HCT116 (cell line): ENCODE results near the gene FBXO48. TPM values are rescaled to one million over a fixed set of nuclear protein-coding genes. Genes with fewer than 3 reads are reported as not detected.

Experiments
- ATAC-seq: fragments of 200-7000 bp; cut with Tn5 transposase; 2 replicates; pipeline ENCODE4 v1.9.1; 2020; ENCODE audit warnings: mild to moderate bottlenecking, moderate library complexity
- BruUV-seq: library from RNA; stranded (reverse); fragments of 400-500 nt; replicated peaks from 2 replicates; lab custom pipeline; 2021; lab: Mats Ljungman, UMichigan
- CTCF ChIA-PET: fragments of 300-600 bp; sonication (Branson Sonifier 250); formaldehyde crosslinking; loops from one replicate; lab custom pipeline; 2021; ENCODE audit warnings: antibody characterized with exemption; lab: Charles Lee
- POLR2A ChIA-PET: fragments of 300-600, 350-600 bp; sonication (Branson Sonifier 250); formaldehyde crosslinking; loops from one replicate; lab custom pipeline; 2021; ENCODE audit warnings: antibody characterized with exemption; lab: Charles Lee
- RAD21 ChIA-PET, 2 experiments: fragments of 300-600 bp; sonication (Branson Sonifier 250); formaldehyde crosslinking; loops; one replicate each; lab custom pipeline; 2023; ENCODE audit warnings: low total read pairs in 2 of 2; ENCODE audit not compliant: uncharacterized antibody in 2 of 2, unreplicated experiment in 2 of 2, low non-redundant PET in 1 of 2; lab: Charles Lee
- DNase-seq: peaks from one replicate; pipeline ENCODE4 v3.0.0-alpha.2; 2010; ENCODE audit warnings: low read depth, low spot score
- H2AFZ ChIP-seq: fragments of 200-600 bp; shearing (Covaris generic), sonication (generic); 2 replicates; pipeline ENCODE4 v1.6.1; 2017; ENCODE audit warnings: low read depth, mixed run types, mixed read lengths, antibody characterized with exemption, low read length; ENCODE audit not compliant: poor library complexity, severe bottlenecking
- H3K27ac ChIP-seq: 2 replicates; pipeline ENCODE4 v1.5.1; 2012; ENCODE audit warnings: low read depth, low read length
- H3K27me3 ChIP-seq: fragments of 200-600 bp; sonication (generic); 2 replicates; pipeline ENCODE4 v1.6.1; 2016; ENCODE audit warnings: mixed run types, low read length, mixed read lengths; ENCODE audit not compliant: insufficient read depth
- H3K36me3 ChIP-seq, 2 experiments: fragments of 200-500 bp in 1 of 2; fragments of 200-600 bp in 1 of 2; sonication (Bioruptor generic) in 1 of 2; sonication (generic) in 1 of 2; 2 replicates each; pipeline versions ENCODE4 v1.5.1 to v1.6.1; 2014 to 2016; ENCODE audit warnings: low read length in 2 of 2, inconsistent platforms in 1 of 2, mixed read lengths in 1 of 2, mixed run types in 1 of 2; ENCODE audit not compliant: insufficient read depth in 2 of 2, control insufficient read depth in 1 of 2
- H3K4me1 ChIP-seq, 2 experiments: fragments of 200-600 bp in 1 of 2; sonication (generic) in 1 of 2; 2 replicates each; pipeline versions ENCODE4 v1.5.1 to v1.6.1; 2012 to 2017; ENCODE audit warnings: low read length in 2 of 2, inconsistent platforms in 1 of 2, mild to moderate bottlenecking in 1 of 2, mixed read lengths in 1 of 2, mixed run types in 1 of 2, moderate library complexity in 1 of 2; ENCODE audit not compliant: insufficient read depth in 2 of 2, control insufficient read depth in 1 of 2
- H3K4me2 ChIP-seq: fragments of 200-600 bp; sonication (generic); 2 replicates; pipeline ENCODE4 v1.6.1; 2017; ENCODE audit warnings: mixed run types, low read length, mixed read lengths
- H3K4me3 ChIP-seq, 2 experiments: fragments of 200-600 bp in 1 of 2; sonication (generic) in 1 of 2; replicated peaks in 1 of 2; 2 replicates each; pipeline ENCODE4 v1.5.1; 2011 to 2016; ENCODE audit warnings: low read length in 2 of 2, control low read depth in 1 of 2, low read depth in 1 of 2, mild to moderate bottlenecking in 1 of 2, mixed read lengths in 1 of 2, mixed run types in 1 of 2
- H3K79me2 ChIP-seq: fragments of 200-600 bp; sonication (generic); 2 replicates; pipeline ENCODE4 v1.6.1; 2017; ENCODE audit warnings: mild to moderate bottlenecking, mixed run types, low read length, moderate library complexity, mixed read lengths; ENCODE audit not compliant: insufficient read depth
- H3K9ac ChIP-seq: fragments of 200-600 bp; sonication (generic); 2 replicates; pipeline ENCODE4 v1.6.1; 2016; ENCODE audit warnings: low read length, mixed read lengths
- H3K9me2 ChIP-seq: fragments of 200-600 bp; sonication (generic), shearing (Covaris generic); 2 replicates; pipeline ENCODE4 v1.6.1; 2017; ENCODE audit warnings: mixed run types, mild to moderate bottlenecking, moderate library complexity; ENCODE audit not compliant: insufficient read depth
- H3K9me3 ChIP-seq, 2 experiments: fragments of 200-500 bp in 1 of 2; fragments of 200-600 bp in 1 of 2; sonication (Bioruptor generic) in 1 of 2; sonication (generic) in 1 of 2; 2 replicates each; pipeline ENCODE4 v1.6.1; 2014 to 2017; ENCODE audit warnings: low read length in 2 of 2, mixed read lengths in 2 of 2, inconsistent platforms in 1 of 2, low read depth in 1 of 2, mild to moderate bottlenecking in 1 of 2, mixed run types in 1 of 2, moderate library complexity in 1 of 2; ENCODE audit not compliant: control insufficient read depth in 1 of 2, insufficient read depth in 1 of 2
- H4K20me1 ChIP-seq: fragments of 200-600 bp; sonication (generic), shearing (Covaris generic); 2 replicates; pipeline ENCODE4 v1.6.1; 2017; ENCODE audit warnings: mixed run types, mild to moderate bottlenecking, moderate library complexity; ENCODE audit not compliant: insufficient read depth
- CEBPB ChIP-seq: IDR thresholded peaks from 2 replicates; pipeline ENCODE4 v1.6.1; 2012; ENCODE audit warnings: low read depth
- EZH2 ChIP-seq: fragments of 200-600 bp; sonication (generic); IDR thresholded peaks from 2 replicates; pipeline ENCODE4 v1.6.1; 2017; ENCODE audit warnings: antibody characterized with exemption, mixed run types
- POLR2A ChIP-seq: IDR thresholded peaks from 2 replicates; pipeline ENCODE4 v1.7.0; 2011; ENCODE audit warnings: borderline replicate concordance; ENCODE audit not compliant: insufficient read depth, insufficient read length; ENCODE audit errors: extremely low read depth
- SRF ChIP-seq: IDR thresholded peaks from 2 replicates; pipeline ENCODE4 v1.6.1; 2012; ENCODE audit warnings: low read depth
- intact Hi-C: fragments of 100-400 bp; cut with micrococcal nuclease; formaldehyde crosslinking; loops from 2 replicates; pipeline ENCODE4 v1.10.0; 2022
- total RNA-seq: library from RNA; stranded (reverse); gene quantifications from one replicate; pipeline ENCODE4 v1.2.1, GENCODE V29; 2021; ENCODE audit not compliant: unreplicated experiment
- TF ChIP-seq, protein P1 (sequence below): IDR thresholded peaks from 2 replicates; pipeline ENCODE4 v1.6.1; 2011; ENCODE audit warnings: mild to moderate bottlenecking, low read length, moderate library complexity; ENCODE audit not compliant: insufficient replicate concordance; ENCODE audit errors: extremely low read depth
- TF ChIP-seq, protein P2 (sequence below), 3 experiments: fragments of 200-600 bp in 1 of 3; sonication (generic) in 1 of 3; IDR thresholded peaks in 2 of 3; conservative IDR thresholded peaks in 1 of 3; 2 replicates each; pipeline ENCODE4 v1.5.1; 2012 to 2017; ENCODE audit warnings: low read depth in 2 of 3, low read length in 2 of 3, antibody characterized with exemption in 1 of 3, borderline replicate concordance in 1 of 3, control low read depth in 1 of 3, mild to moderate bottlenecking in 1 of 3, mixed read lengths in 1 of 3, mixed run types in 1 of 3, moderate library complexity in 1 of 3; ENCODE audit not compliant: insufficient read depth in 1 of 3

Gene FBXO48
- total RNA-seq, 1 experiment from 2014 or later = 0.91 TPM

DNA sequence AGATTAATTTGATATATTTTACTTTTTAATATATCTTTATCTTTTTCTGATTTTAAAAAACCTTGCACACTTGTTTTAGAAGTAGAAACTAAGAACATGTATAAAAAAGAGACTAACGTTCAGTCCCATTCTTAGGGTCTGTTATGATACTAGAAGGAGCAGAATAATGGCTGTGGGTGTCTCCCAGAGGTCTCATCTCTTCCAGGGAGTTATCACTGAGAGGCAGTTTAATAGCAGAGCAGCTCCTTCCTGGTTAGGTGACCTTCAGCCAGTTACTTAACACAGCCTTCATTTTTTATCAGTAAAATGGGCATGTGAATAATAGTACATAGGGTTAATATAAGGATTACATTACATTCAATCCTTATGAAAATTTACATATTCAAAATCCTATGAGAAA is 40.6 kb downstream of the FBXO48 start (continued):
- TF ChIP-seq, protein P1, sequence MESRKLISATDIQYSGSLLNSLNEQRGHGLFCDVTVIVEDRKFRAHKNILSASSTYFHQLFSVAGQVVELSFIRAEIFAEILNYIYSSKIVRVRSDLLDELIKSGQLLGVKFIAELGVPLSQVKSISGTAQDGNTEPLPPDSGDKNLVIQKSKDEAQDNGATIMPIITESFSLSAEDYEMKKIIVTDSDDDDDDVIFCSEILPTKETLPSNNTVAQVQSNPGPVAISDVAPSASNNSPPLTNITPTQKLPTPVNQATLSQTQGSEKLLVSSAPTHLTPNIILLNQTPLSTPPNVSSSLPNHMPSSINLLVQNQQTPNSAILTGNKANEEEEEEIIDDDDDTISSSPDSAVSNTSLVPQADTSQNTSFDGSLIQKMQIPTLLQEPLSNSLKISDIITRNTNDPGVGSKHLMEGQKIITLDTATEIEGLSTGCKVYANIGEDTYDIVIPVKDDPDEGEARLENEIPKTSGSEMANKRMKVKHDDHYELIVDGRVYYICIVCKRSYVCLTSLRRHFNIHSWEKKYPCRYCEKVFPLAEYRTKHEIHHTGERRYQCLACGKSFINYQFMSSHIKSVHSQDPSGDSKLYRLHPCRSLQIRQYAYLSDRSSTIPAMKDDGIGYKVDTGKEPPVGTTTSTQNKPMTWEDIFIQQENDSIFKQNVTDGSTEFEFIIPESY = no peak
- TF ChIP-seq POLR2A = no peak
- TF ChIP-seq CEBPB = no peak
- no peak for TF ChIP-seq SRF
- TF ChIP-seq EZH2 = no peak
- TF ChIP-seq, all 23 proteins: peak for 0

GRCh38 chr2:68425503-68425902 is 41.6 kb downstream of the FBXO48 start:
- Histone ChIP-seq H3K27ac (no peak overlapping the region), H3K36me3 (no peaks in the 10 kb centered on the region), H3K9me3 (no peaks in the 10 kb centered on the region), H3K27me3 (peaks cover under 1% of the 10 kb centered on the region; the same call in 1 of the 2 replicates), H3K9ac (no peak overlapping the region), H3K4me1 (no peaks in the 10 kb centered on the region), H3K9me2 (no peaks in the 10 kb centered on the region), H3K79me2 (no peaks in the 10 kb centered on the region), H3K4me2 (no peak overlapping the region), H2AFZ (no peak overlapping the region)
- DNase-seq (no peak), ATAC-seq (no peak)
- ChIA-PET CTCF (interaction anchor here (2.4 kb wide), 1 partner anchor 16 kb away, joined by 9 read pairs; no protein-coding TSS in a partner anchor), POLR2A (no interaction called here), RAD21 (no interaction called here)
- intact Hi-C loops = no loop called here
- BruUV-seq = no TSS peak
- TF ChIP-seq, protein P2, sequence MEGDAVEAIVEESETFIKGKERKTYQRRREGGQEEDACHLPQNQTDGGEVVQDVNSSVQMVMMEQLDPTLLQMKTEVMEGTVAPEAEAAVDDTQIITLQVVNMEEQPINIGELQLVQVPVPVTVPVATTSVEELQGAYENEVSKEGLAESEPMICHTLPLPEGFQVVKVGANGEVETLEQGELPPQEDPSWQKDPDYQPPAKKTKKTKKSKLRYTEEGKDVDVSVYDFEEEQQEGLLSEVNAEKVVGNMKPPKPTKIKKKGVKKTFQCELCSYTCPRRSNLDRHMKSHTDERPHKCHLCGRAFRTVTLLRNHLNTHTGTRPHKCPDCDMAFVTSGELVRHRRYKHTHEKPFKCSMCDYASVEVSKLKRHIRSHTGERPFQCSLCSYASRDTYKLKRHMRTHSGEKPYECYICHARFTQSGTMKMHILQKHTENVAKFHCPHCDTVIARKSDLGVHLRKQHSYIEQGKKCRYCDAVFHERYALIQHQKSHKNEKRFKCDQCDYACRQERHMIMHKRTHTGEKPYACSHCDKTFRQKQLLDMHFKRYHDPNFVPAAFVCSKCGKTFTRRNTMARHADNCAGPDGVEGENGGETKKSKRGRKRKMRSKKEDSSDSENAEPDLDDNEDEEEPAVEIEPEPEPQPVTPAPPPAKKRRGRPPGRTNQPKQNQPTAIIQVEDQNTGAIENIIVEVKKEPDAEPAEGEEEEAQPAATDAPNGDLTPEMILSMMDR (IDR thresholded peaks at IDR 0.05 in 2 of 3, conservative IDR thresholded peaks at IDR 0.05 in 1 of 3; ENCODE audit: borderline replicate concordance in 1 of 3, insufficient read depth in 1 of 3, low read depth in 2 of 3, low read length in 2 of 3) = no peak
- TF ChIP-seq, all 23 proteins: peak for 0
- Histone ChIP-seq H3K4me3 (no peak overlapping the region), H4K20me1 (no peaks in the 10 kb centered on the region)
